ENCODE data around the gene NUP54.

The NUP54 gene

GRCh38 chr4:76175336-76175735 lies 27.1 kb upstream of the NUP54 start:
- no peak overlapping the region for H3K4me3 ChIP-seq (replicated peaks; ENCODE audit: insufficient read depth, low read length)
- TF ChIP-seq SPI1 (IDR thresholded peaks at IDR 0.05; ENCODE audit: borderline replicate concordance, low read depth) (no peak), CTCF (IDR thresholded peaks at IDR 0.05; ENCODE audit: insufficient read depth, low read length) (no peak), POLR2AphosphoS5 (IDR thresholded peaks at IDR 0.05; ENCODE audit: low read depth) (no peak), GABPA (IDR thresholded peaks at IDR 0.05; ENCODE audit: low read depth) (no peak), REST (IDR thresholded peaks at IDR 0.05; ENCODE audit: insufficient replicate concordance, low read depth) (no peak)

GRCh38 chr4:76174216-76174615 lies 26.0 kb upstream of the NUP54 start:
- DNase-seq (ENCODE audit: low read depth in 1 of 2, low spot score in 1 of 2) = no peak
- H3K4me3 ChIP-seq (replicated peaks; ENCODE audit: insufficient read depth, low read length) = no peak overlapping the region
- H3K27ac ChIP-seq (replicated peaks) = no peak overlapping the region
- H3K27me3 ChIP-seq (ENCODE audit: insufficient read depth, poor library complexity, severe bottlenecking) = no peaks in the 10 kb centered on the region
- TF ChIP-seq CTCF (IDR thresholded peaks at IDR 0.05; ENCODE audit: insufficient read depth, low read length) (no peak), SPI1 (IDR thresholded peaks at IDR 0.05; ENCODE audit: borderline replicate concordance, low read depth) (no peak), REST (IDR thresholded peaks at IDR 0.05; ENCODE audit: insufficient replicate concordance, low read depth) (no peak)

More at GRCh38 chr4:76175336-76175735, 27.1 kb upstream of the NUP54 start:
- H3K27ac ChIP-seq (replicated peaks) = no peak overlapping the region
- no peaks in the 10 kb centered on the region for H3K27me3 ChIP-seq (ENCODE audit: insufficient read depth, poor library complexity, severe bottlenecking)
- no peak for DNase-seq (ENCODE audit: low read depth in 1 of 2, low spot score in 1 of 2)

- no peak overlapping the region for H3K4me3 ChIP-seq (replicated peaks; ENCODE audit: insufficient read depth, low read length)
- H3K27ac ChIP-seq (replicated peaks) = no peak overlapping the region
- TF ChIP-seq SPI1 (IDR thresholded peaks at IDR 0.05; ENCODE audit: borderline replicate concordance, low read depth) = no peak
- no peak for TF ChIP-seq POLR2AphosphoS5 (IDR thresholded peaks at IDR 0.05; ENCODE audit: low read depth)
- TF ChIP-seq GABPA (IDR thresholded peaks at IDR 0.05; ENCODE audit: low read depth) = no peak
- TF ChIP-seq CTCF (IDR thresholded peaks at IDR 0.05; ENCODE audit: insufficient read depth, low read length) = no peak
- H3K27me3 ChIP-seq (ENCODE audit: insufficient read depth, poor library complexity, severe bottlenecking) = no peaks in the 10 kb centered on the region
- no peak for DNase-seq (ENCODE audit: low read depth in 1 of 2, low spot score in 1 of 2)
Measured at GRCh38 chr4:76168688-76169087, 20.5 kb upstream of the NUP54 start.

GRCh38 chr4:76166480-76166879 lies 18.3 kb upstream of the NUP54 start:
- Histone ChIP-seq H3K27ac (replicated peaks) (no peak overlapping the region), H3K4me3 (replicated peaks; ENCODE audit: insufficient read depth, low read length) (no peak overlapping the region), H3K27me3 (ENCODE audit: insufficient read depth, poor library complexity, severe bottlenecking) (no peaks in the 10 kb centered on the region)
- TF ChIP-seq REST (IDR thresholded peaks at IDR 0.05; ENCODE audit: insufficient replicate concordance, low read depth) = no peak
- TF ChIP-seq GABPA (IDR thresholded peaks at IDR 0.05; ENCODE audit: low read depth) = no peak
- no peak for TF ChIP-seq POLR2AphosphoS5 (IDR thresholded peaks at IDR 0.05; ENCODE audit: low read depth)
- DNase-seq (ENCODE audit: low read depth in 1 of 2, low spot score in 1 of 2) = no peak

All from HL-60 (cell line).